ENCODE results near the gene RABGAP1.

DNA sequence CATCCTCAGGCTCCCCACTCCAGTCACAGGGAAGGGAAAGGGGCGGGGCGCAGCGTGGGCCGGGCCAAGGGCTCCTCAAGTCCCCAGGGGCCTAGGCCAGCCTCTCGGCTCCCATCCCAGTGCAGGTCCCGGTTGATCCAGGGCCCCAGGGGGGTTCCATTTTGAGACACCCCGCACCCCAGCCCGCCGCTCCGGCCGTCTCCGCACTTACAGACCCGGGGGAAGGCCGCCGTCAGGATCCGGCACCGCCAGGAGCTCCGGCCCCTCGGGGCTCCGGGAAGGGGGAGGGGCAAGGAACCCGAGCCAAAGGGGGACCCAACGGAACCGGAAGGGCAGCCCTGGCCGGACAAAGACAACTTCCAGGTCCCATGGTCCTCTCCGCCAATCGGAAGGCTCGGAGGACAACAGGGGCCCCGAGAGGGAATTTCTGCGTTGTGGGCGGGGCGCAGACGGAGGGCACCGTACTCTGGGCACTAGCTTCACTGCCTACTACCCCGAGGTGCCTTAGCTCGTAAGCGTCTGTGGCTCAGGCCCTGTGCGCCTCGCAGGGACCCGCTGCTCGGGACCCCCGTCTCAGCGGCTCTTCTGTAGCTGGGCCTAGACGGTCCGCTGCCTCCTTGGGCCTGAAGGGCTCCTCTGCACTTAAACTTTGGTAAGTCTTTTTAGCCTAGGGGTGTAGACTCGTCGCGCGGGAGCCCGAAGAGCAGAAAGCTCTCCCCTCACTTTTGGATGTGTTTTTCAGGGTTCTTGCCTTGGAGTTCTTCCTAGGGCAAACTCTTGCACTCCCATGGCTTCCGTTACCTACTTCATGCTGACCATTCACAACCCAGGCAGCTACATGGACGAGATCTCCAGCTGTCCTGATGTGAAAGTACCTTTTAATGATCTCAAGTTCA is 9.3 kb upstream of the RABGAP1 start, which contains the start of gene ZBTB26:
- TF ChIP-seq EP300 (conservative IDR thresholded peaks at IDR 0.05; ENCODE audit: poor library complexity, severe bottlenecking) (peak; percentile 33), CTCF (IDR thresholded peaks at IDR 0.05; ENCODE audit: poor library complexity, severe bottlenecking) (no peak)

Measured in neural cell (in vitro differentiated cells).